Endothelial cell of umbilical vein (primary cell): ENCODE measurements around the gene INPP5B. TPM values are rescaled to one million over a fixed set of nuclear protein-coding genes. Genes with fewer than 3 reads are reported as not detected.
A peak's percentile ranks its signal among the peaks of the same experiment; 100 is the strongest.

Experiments
- BruUV-seq: library from RNA; stranded (reverse); fragments of 400-500 nt; replicated peaks from 2 replicates; lab custom pipeline; 2021; lab: Mats Ljungman, UMichigan
- CTCF ChIA-PET: fragments of 300-600, 350-600 bp; sonication (Branson Sonifier 250); formaldehyde crosslinking; loops from one replicate; lab custom pipeline; 2021; ENCODE audit warnings: antibody characterized with exemption, inconsistent platforms; lab: Charles Lee
- POLR2A ChIA-PET: fragments of 300-600, 350-600 bp; sonication (Branson Sonifier 250); formaldehyde crosslinking; loops from one replicate; lab custom pipeline; 2021; ENCODE audit warnings: antibody characterized with exemption, inconsistent platforms; lab: Charles Lee
- DNase-seq: peaks from one replicate; pipeline ENCODE4 v3.0.0-alpha.2; 2011; ENCODE audit warnings: low read depth, low spot score
- FAIRE-seq: peaks from 2 replicates; lab custom pipeline; 2011; peaks lifted over from hg19 to GRCh38; lab: Jason Lieb, UNC
- H2AFZ ChIP-seq: 2 replicates; pipeline ENCODE4 v1.6.0; 2012; ENCODE audit warnings: low read depth, low read length, control low read depth, inconsistent platforms
- H3K27ac ChIP-seq: 2 replicates; pipeline ENCODE4 v1.5.1; 2011; ENCODE audit warnings: low read depth, mild to moderate bottlenecking, control low read depth, low read length, moderate library complexity; ENCODE audit not compliant: insufficient read depth
- H3K27me3 ChIP-seq, 2 experiments: 2 replicates each; pipeline versions ENCODE4 v1.6.0 to v1.6.1; 2011; ENCODE audit warnings: low read length in 2 of 2, mixed read lengths in 1 of 2; ENCODE audit not compliant: control insufficient read depth in 2 of 2, insufficient read depth in 2 of 2
- H3K36me3 ChIP-seq, 2 experiments: 2 replicates in 1 of 2; 3 replicates in 1 of 2; pipeline ENCODE4 v1.5.1; 2011; ENCODE audit warnings: low read length in 2 of 2, mild to moderate bottlenecking in 1 of 2, moderate library complexity in 1 of 2; ENCODE audit not compliant: control insufficient read depth in 2 of 2, insufficient read depth in 2 of 2; ENCODE audit errors: extremely low read depth in 1 of 2
- H3K4me1 ChIP-seq: 3 replicates; pipeline ENCODE4 v1.5.1; 2011; ENCODE audit warnings: mild to moderate bottlenecking, low read length; ENCODE audit not compliant: control insufficient read depth, insufficient read depth; ENCODE audit errors: extremely low read depth
- H3K4me2 ChIP-seq: 2 replicates; pipeline ENCODE4 v1.6.1; 2011; ENCODE audit warnings: low read length, control low read depth, mixed read lengths; ENCODE audit not compliant: insufficient read depth
- H3K4me3 ChIP-seq, 3 experiments: fragments of 200-600 bp in 1 of 3; sonication (generic), shearing (Covaris generic) in 1 of 3; replicated peaks in 1 of 3; 2 replicates each; pipeline ENCODE4 v1.5.1; 2011 to 2016; ENCODE audit warnings: control low read depth in 3 of 3, low read length in 3 of 3, mild to moderate bottlenecking in 2 of 3, inconsistent platforms in 1 of 3, low read depth in 1 of 3, moderate library complexity in 1 of 3; ENCODE audit not compliant: insufficient read depth in 1 of 3
- H3K79me2 ChIP-seq: 2 replicates; pipeline ENCODE4 v1.6.0; 2012; ENCODE audit warnings: low read length, inconsistent platforms; ENCODE audit not compliant: control insufficient read depth, insufficient read depth
- H3K9ac ChIP-seq: replicated peaks from 2 replicates; pipeline ENCODE3; 2011; ENCODE audit warnings: low read length, control low read depth; ENCODE audit not compliant: insufficient read depth; ENCODE audit errors: extremely low read depth
- H3K9me1 ChIP-seq: replicated peaks from 3 replicates; pipeline ENCODE4 v1.6.0; 2011; ENCODE audit warnings: mild to moderate bottlenecking, low read length; ENCODE audit not compliant: control insufficient read depth, insufficient read depth; ENCODE audit errors: extremely low read depth
- H3K9me3 ChIP-seq: replicated peaks from 2 replicates; pipeline ENCODE4 v1.5.1; 2012; ENCODE audit warnings: low read length, inconsistent platforms; ENCODE audit not compliant: control insufficient read depth, insufficient read depth
- H4K20me1 ChIP-seq: replicated peaks from 2 replicates; pipeline ENCODE3; 2011; ENCODE audit warnings: mild to moderate bottlenecking, low read length; ENCODE audit not compliant: control insufficient read depth, insufficient read depth; ENCODE audit errors: extremely low read depth
- EZH2 ChIP-seq: IDR thresholded peaks from 2 replicates; pipeline ENCODE4 v1.6.1; 2012; ENCODE audit warnings: borderline replicate concordance, low read depth, mild to moderate bottlenecking, moderate library complexity, low read length, inconsistent platforms; ENCODE audit not compliant: severe bottlenecking
- FOS ChIP-seq: IDR thresholded peaks from 2 replicates; pipeline ENCODE4 v1.6.1; 2011; ENCODE audit warnings: mild to moderate bottlenecking, low read length, moderate library complexity, borderline replicate concordance; ENCODE audit not compliant: insufficient read depth
- GATA2 ChIP-seq: IDR thresholded peaks from 2 replicates; pipeline ENCODE4 v1.7.0; 2011; ENCODE audit warnings: low read depth, mild to moderate bottlenecking, moderate library complexity, mixed read lengths, low read length; ENCODE audit not compliant: insufficient read length, insufficient read depth
- JUN ChIP-seq: IDR thresholded peaks from 2 replicates; pipeline ENCODE4 v1.6.1; 2011; ENCODE audit warnings: borderline replicate concordance, low read depth; ENCODE audit not compliant: insufficient read length, insufficient read depth
- MYC ChIP-seq: IDR thresholded peaks from one replicate; pipeline ENCODE4 v1.6.1; 2011; ENCODE audit warnings: mild to moderate bottlenecking, low read depth, low read length
- POLR2A ChIP-seq: IDR thresholded peaks from 2 replicates; pipeline ENCODE4 v1.6.1; 2012; ENCODE audit warnings: low read depth, mild to moderate bottlenecking, control low read depth, low read length
- POLR2AphosphoS5 ChIP-seq: IDR thresholded peaks from 2 replicates; pipeline ENCODE4 v1.6.1; 2012; ENCODE audit warnings: low read depth, mild to moderate bottlenecking, control low read depth, low read length, moderate library complexity; ENCODE audit not compliant: insufficient read depth
- dilution Hi-C: fragments of 300-500 bp; cut with MboI; formaldehyde crosslinking; loops from one replicate; pipeline ENCODE4 v1.15.0; 2019; ENCODE audit warnings: low sequenced_read_pairs; ENCODE audit not compliant: extremely low pct_ligation_motif_present
- intact Hi-C: fragments of 100-400 bp; cut with micrococcal nuclease; formaldehyde crosslinking; loops from one replicate; pipeline ENCODE4 v1.10.0; 2022
- polyA plus RNA-seq, 4 experiments: library from polyadenylated mRNA; depleted of rRNA in 3 of 4; stranded (reverse) in 3 of 4; unstranded in 1 of 4; fragments of >200 nt; gene quantifications; 2 replicates each; pipeline versions ENCODE4 v1.2.1 to v1.2.3, GENCODE V29; 2011 to 2012; ENCODE audit warnings: missing spikeins in 1 of 4
- total RNA-seq: library from RNA; stranded (reverse); gene quantifications from 2 replicates; pipeline ENCODE4 v1.2.3, GENCODE V29; 2021
- TF ChIP-seq, protein P1 (sequence below): IDR thresholded peaks from 2 replicates; pipeline ENCODE4 v1.6.1; 2011; ENCODE audit not compliant: insufficient read depth, insufficient read length
- TF ChIP-seq, protein P2 (sequence below), 2 donors: IDR thresholded peaks; 1 replicate in 1 of 2; 2 replicates in 1 of 2; pipeline ENCODE4 v1.5.1; 2011; ENCODE audit warnings: low read length in 2 of 2, mild to moderate bottlenecking in 2 of 2, moderate library complexity in 2 of 2, control low read depth in 1 of 2, inconsistent platforms in 1 of 2, low read depth in 1 of 2; ENCODE audit not compliant: insufficient read depth in 1 of 2; ENCODE audit errors: extremely low read depth in 1 of 2

Gene INPP5B
- total and polyA plus RNA-seq, 2 donors (not counting 3 experiments of a cell fraction or from before 2014, with no cell fraction given), result 7.4 to 14.7 TPM

DNA sequence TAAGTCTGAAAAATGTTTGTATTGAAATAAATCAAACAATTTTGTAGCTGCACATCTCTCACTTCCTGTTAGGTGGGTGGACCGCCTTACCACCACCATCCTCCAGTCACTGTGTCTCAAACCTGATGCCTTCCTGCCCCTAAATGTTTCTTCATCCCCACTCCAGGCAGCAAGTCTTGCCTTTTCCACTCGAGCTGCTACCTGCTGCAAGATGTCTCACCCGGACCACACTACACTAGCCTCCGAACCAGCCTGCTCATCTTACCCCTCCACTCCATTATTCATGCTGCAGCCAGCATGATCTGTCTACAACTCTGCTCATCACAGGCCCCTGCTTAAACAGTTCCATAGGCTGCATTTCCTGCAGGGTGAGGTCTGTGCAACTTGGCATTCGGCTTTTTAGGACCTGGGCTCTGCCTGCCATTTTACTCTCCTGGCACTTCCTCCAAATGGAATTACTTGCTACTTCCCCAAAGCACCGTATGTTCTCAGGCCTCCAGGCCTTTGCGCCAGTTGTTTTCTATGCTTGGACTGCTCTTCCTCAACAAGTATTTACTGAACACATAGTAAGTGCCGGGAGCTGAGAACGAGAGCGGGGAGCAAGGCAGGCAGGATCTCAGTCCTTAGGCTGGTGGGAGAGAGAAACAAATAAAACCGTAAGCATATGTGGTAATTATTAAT lies 48.2 kb upstream of the INPP5B start:
- no peak overlapping the region for H3K4me3 ChIP-seq
- intact Hi-C loops, result loop anchor here (10.0 kb wide), 1 partner anchor 400 kb away; the partner anchor contains the start of gene GNL2
- H3K36me3 ChIP-seq, result peaks cover 9 to 17% of the 10 kb centered on the region in 2 experiments
- FAIRE-seq, result no peak
- H2AFZ ChIP-seq, result no peak overlapping the region
- no TSS peak for BruUV-seq
- H3K9me3 ChIP-seq, result no peaks in the 10 kb centered on the region
- TF ChIP-seq POLR2AphosphoS5 (no peak), JUN (no peak), EZH2 (no peak), FOS (no peak)
- H3K27ac ChIP-seq, result no peak overlapping the region
- no peak overlapping the region for H3K9ac ChIP-seq
- no peak overlapping the region for H3K4me2 ChIP-seq
- DNase-seq, result no peak
- peaks cover 36% of the 10 kb centered on the region for H3K4me1 ChIP-seq
- dilution Hi-C loops, result no loop called here
- ChIA-PET POLR2A (no interaction called here), CTCF (interaction anchor here (0.6 kb wide), 1 partner anchor 756 kb away, joined by 3 read pairs; no protein-coding TSS in a partner anchor)
- H4K20me1 ChIP-seq, result no peaks in the 10 kb centered on the region
- peaks cover 7% of the 10 kb centered on the region for H3K79me2 ChIP-seq
- no peaks in the 10 kb centered on the region for H3K9me1 ChIP-seq
- no peaks in the 10 kb centered on the region for H3K27me3 ChIP-seq

DNA sequence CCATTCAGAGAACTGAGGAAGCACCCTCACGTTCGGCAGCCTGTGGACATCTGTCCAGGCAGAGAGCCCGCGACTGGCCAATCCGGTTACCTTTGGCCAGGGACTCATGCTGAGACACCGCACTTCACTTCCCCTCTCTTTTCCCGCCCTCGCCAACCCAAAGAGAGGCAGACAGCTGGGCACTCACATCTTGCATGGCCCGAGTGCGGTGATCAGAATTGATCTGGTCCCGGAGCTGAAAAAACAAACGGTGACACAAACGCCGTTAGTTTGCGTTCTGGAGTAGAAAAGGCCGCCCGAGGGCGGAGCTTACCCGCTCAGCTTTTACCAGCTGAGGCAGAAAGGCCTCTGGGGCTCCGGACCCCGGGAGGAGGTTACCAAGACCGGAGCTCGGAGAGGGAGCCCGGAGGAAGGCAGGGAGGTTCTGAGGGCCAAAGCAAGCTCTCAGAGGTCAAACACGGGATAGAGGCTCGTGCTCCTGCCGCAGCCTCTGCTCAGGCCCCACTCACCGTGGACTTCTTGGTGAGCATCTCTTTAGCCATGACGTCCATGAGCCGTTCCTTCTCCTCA lies 42.6 kb upstream of the INPP5B start:
- FAIRE-seq (peak; percentile 21), DNase-seq (no peak)
- TSS peak; percentile 78 for BruUV-seq
- peak overlapping the region; percentile 78 to 81 (median 78) for H3K4me3 ChIP-seq
- POLR2A ChIA-PET, result interaction anchor here (0.7 to 1.0 kb wide), 2 partner anchors 12 to 21 kb away, joined by 4 to 5 read pairs; no protein-coding TSS in a partner anchor
- no peaks in the 10 kb centered on the region for H3K27me3 ChIP-seq
- CTCF ChIA-PET, result interaction anchor here (0.7 to 3.5 kb wide), 8 partner anchors 14 to 846 kb away, joined by 3 to 37 read pairs (median 5); partner anchors contain the start of genes MTF1 and UTP11
- no peaks in the 10 kb centered on the region for H4K20me1 ChIP-seq
- H3K9ac ChIP-seq, result peak overlapping the region; percentile 82
- H3K9me1 ChIP-seq, result no peaks in the 10 kb centered on the region
- intact Hi-C loops, result no loop called here
- TF ChIP-seq POLR2AphosphoS5 (no peak), EZH2 (no peak), FOS (no peak), MYC (no peak), GATA2 (no peak), POLR2A (no peak), JUN (no peak)
- TF ChIP-seq, protein P1, sequence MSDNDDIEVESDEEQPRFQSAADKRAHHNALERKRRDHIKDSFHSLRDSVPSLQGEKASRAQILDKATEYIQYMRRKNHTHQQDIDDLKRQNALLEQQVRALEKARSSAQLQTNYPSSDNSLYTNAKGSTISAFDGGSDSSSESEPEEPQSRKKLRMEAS, result no peak
- TF ChIP-seq, protein P2, sequence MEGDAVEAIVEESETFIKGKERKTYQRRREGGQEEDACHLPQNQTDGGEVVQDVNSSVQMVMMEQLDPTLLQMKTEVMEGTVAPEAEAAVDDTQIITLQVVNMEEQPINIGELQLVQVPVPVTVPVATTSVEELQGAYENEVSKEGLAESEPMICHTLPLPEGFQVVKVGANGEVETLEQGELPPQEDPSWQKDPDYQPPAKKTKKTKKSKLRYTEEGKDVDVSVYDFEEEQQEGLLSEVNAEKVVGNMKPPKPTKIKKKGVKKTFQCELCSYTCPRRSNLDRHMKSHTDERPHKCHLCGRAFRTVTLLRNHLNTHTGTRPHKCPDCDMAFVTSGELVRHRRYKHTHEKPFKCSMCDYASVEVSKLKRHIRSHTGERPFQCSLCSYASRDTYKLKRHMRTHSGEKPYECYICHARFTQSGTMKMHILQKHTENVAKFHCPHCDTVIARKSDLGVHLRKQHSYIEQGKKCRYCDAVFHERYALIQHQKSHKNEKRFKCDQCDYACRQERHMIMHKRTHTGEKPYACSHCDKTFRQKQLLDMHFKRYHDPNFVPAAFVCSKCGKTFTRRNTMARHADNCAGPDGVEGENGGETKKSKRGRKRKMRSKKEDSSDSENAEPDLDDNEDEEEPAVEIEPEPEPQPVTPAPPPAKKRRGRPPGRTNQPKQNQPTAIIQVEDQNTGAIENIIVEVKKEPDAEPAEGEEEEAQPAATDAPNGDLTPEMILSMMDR (IDR thresholded peaks at IDR 0.05; ENCODE audit: extremely low read depth in 1 of 2, insufficient read depth in 1 of 2, low read depth in 1 of 2, low read length in 2 of 2), result no peak
- no peaks in the 10 kb centered on the region for H3K9me3 ChIP-seq
- H3K4me1 ChIP-seq, result peaks cover 9% of the 10 kb centered on the region
- H3K79me2 ChIP-seq, result peaks cover 22% of the 10 kb centered on the region
- dilution Hi-C loops, result no loop called here
- peak overlapping the region; percentile 77 for H3K4me2 ChIP-seq
- H2AFZ ChIP-seq, result peak overlapping the region; percentile 32
- H3K36me3 ChIP-seq, result peaks cover 9 to 11% of the 10 kb centered on the region in 2 experiments
- peak overlapping the region; percentile 24 for H3K27ac ChIP-seq
